GM18907 (cell line): ENCODE measurements around the gene KAT7.
"Not testable (repeated sequence)": the region's sequence is repeated elsewhere in the genome, so short reads cannot be mapped to it uniquely, and the experiment has no call there.

Experiments
- ATAC-seq: cut with Tn5 transposase; IDR thresholded peaks from one replicate; pipeline ENCODE4 v1.9.1; 2021; ENCODE audit warnings: mild to moderate bottlenecking, moderate library complexity; ENCODE audit not compliant: unreplicated experiment

KAT7 gene

DNA sequence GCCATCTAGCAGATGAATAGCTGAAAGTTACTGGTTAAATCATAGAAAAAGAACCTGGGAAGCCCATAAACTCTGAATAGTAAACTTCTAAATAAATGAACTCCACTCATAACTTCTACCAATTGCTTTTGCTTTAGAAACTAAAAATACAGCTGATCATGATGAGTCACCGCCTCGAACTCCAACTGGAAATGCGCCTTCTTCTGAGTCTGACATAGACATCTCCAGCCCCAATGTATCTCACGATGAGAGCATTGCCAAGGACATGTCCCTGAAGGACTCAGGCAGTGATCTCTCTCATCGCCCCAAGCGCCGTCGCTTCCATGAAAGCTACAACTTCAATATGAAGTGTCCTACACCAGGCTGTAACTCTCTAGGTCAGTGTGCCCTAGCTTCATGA is 9.7 kb downstream of the KAT7 start:
- no peak for ATAC-seq

DNA sequence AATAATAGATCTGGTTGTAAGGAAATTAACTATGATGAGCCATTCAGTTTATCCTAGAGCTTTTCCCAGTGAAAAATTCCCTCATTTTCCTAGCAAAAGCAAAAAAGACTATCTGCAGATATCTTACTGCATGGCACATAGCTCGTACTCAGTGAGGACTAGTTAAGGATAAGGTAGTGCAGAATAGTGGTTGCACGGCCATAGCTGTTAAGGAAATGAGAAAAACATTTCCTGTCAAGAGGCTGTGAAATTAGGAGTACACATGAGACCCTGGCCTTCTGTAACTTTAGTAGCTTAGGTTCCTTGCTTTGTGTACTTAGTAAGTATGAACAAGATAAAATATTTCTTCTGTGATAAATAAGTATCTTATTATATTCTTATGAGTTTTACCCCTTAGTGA is 10.3 kb downstream of the KAT7 start:
- ATAC-seq = no peak

DNA sequence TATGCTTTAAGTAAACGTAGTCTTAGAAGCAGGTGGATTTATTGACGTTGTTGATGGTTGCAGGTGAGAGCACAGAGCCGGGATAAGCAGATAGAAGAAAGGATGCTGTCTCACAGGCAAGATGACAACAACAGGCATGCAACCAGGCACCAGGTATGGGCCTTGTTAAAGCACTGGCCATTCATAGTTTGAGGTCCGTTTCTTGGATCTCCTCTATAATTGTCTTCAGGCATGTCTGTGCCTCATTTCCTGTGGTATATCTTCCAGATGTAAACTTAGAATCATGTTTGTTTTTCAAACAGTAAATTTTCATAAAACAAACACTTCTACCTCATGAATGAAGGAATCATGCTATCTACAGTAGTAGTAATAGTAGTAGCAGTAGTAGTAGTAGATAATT is 20.6 kb downstream of the KAT7 start:
- no peak for ATAC-seq

DNA sequence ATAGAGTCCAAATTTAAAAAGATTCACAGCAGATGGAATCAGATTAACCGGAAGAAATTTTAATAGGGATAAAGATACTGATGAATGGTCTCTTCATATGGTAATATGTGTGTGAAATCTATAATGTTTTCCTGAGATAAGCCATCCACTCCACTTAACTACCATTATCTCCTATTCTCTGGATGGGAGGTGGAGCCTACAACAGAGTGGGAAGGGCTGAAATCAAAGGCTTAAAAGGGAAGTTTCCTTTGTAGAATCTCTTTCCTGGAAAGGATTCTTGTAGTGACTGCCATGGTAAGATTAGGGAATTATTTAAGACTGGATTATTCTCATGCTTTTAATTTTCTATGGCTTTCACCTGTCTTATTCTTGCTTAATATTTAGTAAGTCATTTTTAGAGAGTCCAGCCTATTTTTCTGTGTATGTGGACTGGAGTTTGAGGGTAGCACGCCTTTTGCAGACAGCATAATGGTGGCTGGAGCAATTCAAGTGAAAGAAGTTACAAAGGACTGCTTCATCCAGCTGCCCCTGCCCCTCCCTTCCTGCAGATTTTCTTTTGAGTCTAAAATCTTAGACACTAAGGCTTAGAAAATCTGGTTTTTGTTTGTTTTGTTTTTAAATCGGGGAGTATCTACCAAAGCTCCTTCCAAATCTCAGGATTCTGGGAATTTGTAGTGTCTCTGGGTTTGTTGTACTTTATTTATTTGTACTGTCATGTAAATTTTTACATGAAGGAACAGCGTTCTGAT is 26.5 kb downstream of the KAT7 start:
- no peak for ATAC-seq

DNA sequence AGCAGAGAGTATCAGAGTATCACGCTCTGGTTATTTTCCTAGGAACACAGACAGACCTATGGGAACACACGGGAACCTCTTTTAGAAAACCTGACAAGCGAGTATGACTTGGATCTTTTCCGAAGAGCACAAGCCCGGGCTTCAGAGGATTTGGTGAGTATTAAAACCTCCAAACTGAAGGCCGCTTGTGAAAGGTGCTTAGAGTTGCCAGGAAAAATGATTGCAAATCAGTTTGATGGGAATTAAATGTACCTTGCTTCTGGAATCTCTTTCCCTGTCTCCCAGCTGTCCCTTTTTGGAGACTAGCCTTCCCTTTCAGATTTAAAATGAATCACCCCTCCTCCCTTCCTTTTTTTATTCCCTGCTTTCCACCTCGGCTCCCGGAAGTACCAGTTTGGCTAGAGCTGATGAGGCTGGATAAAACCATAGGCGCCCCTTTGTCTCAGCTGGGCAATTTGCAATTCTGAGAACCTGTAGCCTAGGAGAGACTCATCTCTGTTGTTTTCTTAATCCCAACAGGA is 27.3 kb downstream of the KAT7 start:
- ATAC-seq = no peak

DNA sequence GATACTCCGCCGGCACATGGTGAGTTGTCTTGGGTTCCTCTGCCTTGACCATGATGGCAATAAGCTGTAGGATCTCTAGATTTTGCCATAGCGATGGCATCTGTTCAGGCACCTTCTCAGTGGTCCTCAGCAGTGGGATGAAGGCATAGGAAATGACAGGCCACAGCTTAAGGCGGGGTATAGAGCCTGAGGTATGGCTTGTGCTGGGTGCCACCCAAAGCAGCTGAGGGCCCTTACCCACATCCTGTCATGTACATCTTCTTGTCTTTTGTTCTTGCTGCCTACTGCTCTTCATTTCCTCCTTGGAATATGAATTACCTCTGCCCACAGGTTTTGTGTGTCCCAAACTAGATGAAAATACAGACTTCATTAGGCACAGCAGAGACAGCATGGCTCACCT is 29.5 kb downstream of the KAT7 start:
- ATAC-seq = no peak

DNA sequence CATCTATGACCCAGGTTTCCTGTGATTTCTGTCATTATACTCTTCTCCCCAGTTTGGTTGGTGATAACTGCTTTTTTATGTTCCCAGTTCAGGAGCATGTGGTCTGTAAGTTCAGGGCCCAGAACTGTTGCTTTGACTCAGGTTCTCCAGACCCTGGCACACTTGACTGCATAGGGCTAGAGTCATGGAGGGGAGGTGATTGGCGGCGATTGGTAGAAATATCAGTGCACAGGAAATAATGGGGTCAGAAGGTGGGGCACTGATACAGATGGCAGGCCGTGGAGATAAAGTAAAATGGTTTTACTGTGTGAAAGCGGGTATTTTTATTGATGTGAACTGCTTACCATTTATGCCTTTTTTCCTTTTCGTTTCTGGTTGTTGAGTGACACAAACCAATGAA is 30.7 kb downstream of the KAT7 start:
- no peak for ATAC-seq

DNA sequence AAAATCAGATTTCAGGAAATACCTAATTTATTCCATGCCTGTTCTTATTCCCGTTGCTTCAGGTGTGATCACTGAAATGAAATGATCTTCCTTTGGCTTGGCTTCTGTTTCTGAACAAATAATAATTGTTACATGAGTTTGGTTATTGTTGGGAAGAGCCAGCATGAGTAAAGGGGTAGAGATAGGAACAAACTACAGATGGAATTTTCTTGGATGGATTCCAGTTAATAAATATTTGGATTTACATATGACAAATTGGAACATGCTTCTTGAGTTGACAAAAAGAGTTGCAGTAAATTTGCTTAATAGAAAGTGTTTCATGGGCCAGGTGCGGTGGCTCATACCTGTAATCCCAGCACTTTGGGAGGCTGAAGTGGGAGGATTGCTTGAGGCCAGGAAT is 31.2 kb downstream of the KAT7 start:
- ATAC-seq = no peak

DNA sequence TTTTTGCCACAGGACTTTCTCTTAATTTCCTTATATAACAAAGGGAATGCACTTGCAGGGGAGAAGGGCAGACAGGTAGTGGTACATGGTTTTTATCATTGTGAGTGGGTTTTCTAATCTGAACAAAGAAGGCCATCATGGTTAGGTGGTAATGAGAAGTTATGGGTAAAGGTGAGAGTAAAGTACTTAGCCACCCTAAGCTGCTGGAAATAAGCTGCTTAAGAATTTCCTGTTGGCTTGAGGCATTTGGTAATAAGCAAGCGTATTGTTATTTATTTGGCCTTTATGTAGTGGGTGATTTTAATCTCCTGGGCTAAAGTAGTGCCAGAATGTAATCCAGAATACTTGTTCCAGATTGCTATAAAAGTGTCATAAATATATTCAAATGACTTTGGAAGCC is 32.3 kb downstream of the KAT7 start:
- no peak for ATAC-seq

DNA sequence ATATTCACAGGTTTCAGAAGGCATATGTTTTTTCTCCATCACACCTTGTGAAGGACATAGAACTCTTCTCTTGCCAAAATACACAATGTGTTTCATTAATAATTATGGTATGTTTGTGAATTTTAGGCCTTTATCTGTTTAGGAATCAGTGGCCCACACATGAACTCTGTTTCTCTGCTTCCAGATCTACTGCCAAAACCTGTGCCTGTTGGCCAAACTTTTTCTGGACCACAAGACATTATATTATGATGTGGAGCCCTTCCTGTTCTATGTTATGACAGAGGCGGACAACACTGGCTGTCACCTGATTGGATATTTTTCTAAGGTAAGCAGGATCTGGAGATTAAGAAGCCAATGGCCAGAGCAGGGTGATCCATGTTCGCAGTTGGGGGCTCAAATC is 33.0 kb downstream of the KAT7 start:
- ATAC-seq = no peak

DNA sequence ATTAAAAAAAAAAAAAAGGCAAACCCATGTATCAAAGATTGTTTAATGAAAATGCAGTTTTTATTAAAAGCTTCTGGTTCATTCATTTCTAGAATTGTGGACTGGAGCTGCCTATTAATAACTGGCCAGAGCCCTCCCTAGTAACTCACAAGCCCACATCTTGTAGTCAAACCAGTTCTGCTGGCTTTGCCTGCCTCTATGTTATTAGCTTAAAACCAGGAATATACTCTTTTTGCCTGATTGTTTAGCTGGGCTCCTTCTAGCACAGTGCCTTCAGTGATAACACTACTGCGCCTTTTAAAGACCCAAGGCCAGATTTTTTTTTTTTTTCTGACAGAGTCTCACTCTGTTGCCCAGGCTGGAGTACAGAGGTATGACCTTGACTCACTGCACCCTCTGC is 33.4 kb downstream of the KAT7 start:
- no peak for ATAC-seq

DNA sequence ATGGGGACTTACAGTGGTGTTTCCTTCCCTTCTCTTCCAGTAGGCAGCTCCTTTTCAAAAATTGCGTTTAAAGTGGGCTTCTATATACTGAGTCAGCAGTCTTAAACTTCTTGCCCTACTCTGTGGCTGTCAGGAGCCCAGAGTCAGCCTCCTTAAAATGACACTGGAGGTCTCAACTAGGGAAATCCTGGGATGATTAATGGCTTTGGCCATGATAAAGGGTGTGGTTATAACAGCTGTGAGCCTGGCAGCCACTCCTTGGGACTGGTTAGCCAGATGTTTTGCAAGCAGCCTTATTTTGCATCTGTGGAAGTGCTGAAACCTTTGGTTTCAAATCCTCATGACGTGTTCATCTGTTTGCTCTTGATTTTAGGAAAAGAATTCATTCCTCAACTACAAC is 34.3 kb downstream of the KAT7 start:
- no peak for ATAC-seq

DNA sequence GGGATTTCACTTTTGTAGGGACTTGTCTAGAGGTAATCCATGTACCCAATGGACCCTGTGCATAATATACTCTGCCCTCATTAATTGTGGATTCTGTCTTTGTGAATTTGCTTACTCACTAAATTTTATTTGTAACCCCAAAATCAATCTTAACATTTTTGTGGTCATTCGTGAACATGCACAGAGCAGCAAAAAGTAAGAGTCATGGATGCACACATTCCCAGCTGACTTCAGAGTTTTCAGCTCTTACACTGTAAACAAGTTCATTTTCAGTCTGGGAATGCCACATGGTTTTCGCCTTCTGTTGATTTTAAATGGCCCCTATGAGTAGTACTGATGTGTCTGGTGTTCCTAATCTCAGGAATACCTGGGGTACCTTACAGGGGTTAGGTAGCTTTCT is 35.1 kb downstream of the KAT7 start:
- ATAC-seq = no peak

DNA sequence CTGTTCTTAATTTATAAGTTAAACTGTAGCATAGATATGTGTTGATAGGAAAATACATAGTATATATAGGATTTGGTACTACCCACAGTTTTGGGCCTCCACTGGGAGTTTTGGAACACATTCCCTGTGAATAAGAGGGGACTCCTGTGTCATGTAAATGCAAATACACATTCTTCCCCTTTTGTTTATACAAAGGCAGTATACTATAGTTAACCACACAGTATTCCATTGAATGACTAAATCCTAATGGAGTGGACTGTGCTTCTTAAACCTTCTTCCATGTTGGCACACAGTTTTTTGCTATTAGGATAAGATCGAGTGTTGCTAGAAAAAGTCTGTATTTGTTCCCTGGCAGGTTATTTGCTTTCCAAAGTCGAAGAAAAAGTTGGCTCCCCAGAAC is 37.2 kb downstream of the KAT7 start:
- no peak for ATAC-seq

DNA sequence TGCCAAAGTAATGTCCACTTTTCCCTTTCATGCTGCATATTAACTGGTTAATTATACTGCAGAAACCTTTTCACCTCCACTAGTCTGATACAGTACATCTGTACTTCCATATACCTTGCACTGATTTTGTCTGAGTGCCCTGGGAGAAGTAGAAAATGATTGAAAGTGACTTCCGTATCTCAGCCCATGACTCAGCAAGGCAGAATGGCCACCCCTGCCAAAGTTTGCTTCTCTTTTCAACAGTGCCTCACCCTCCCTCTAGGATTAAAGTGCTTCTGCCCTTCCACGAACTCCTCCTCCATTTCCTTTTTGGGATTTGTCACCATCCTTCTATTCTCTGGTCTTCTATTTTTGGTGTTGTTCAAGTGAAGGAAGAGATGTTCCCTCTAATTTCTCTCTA is 39.8 kb downstream of the KAT7 start:
- not testable (repeated sequence) for ATAC-seq

DNA sequence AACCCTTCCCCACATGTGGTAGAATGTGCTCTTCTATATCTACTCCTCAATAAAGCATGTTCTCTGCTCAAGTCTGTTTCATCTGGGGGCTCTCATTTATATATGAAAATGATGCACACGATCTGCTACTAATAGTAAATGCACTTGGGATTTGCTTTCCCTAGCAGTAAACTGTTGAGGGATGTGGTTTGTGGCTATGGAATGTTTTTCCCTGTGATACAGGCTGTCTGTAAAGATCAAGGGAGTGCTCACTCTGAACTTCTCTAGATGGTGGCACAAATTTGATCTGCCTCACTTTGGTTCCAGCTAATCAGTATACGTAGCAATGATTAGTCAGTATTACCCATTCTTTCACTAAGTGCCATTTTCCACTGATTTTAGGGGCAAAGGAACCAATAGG is 40.5 kb downstream of the KAT7 start:
- no peak for ATAC-seq

DNA sequence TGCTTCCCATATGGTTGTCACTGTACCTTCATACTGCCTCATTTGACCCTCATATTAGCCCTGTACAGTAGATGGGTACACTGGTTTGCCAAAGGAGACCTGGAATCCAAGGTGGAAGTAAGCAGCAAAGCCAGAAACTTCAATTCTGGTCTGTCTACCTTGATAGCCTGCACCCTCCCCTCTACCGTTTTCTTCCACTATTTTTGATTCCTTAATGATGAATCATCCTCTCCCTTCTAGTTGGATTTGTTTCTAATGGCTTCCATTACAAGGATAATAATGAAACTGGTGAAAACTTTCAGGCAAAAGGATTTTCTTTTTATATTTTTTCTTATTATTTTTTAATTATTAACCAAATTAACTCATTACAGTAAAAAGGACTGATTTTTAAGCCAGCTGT is 42.1 kb downstream of the KAT7 start:
- ATAC-seq = no peak

DNA sequence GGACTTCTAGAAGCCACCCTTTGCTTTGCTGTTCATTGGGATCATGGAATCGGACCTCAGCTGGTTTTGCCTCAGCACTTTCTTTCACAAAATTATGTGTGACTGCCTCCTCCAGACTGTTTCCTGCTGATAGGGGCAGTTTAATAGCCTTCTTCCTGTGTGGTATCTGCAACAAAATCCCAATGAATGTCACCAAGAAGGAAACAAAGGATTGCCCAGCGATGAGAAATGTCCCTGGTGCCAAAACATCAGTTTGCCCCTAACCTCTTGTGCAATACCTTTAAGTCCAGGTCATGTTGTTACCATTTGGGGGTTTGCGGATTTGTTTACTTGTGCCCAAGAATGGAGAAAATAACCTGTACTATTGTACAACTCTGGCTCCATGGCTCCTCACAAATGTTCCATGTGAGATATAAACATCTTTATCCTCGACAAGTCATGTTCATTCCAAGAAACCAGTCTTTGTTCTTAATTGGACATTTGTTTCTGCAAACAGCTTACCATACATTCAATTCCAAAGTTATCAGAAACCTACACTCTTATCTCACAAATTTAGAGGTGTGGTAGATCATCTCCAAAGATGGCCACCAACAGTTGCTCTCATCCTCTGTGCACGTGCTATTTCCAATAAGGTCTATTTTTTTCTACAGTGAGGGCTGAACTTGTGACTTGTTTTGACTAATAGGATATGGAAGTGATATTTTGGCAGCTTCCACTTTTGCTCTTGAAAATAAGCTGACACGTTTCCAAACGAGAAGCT is 44.5 kb downstream of the KAT7 start:
- no peak for ATAC-seq

DNA sequence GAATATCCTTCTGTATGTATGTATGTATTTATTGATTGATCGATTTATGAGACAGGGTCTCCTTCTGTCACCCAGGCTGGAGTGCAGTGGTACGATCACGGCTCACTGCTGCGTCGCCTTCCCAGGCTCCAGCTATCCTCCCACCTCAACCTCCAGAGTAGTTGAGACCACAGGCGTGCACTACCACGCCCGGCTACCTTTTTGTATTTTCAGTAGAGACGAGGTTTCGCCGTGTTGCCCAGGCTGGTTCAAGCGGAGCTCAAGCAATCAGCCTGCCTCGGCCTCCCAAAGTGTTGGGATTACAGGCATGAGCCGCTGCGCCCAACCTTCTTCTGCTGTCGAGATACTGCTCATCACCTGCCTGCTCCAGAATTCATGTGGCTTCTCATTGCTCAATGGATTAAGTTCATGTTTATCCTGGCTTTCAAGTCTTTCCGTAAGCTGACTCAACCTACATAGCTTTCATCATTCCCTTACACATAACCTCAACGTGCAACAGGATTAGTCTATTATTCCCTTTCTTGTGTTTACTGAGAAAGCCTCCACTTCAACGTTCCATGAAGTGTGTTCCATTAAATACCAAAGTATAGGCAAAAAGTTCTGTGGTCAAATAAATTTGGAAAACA is 45.8 kb downstream of the KAT7 start:
- ATAC-seq = no peak

DNA sequence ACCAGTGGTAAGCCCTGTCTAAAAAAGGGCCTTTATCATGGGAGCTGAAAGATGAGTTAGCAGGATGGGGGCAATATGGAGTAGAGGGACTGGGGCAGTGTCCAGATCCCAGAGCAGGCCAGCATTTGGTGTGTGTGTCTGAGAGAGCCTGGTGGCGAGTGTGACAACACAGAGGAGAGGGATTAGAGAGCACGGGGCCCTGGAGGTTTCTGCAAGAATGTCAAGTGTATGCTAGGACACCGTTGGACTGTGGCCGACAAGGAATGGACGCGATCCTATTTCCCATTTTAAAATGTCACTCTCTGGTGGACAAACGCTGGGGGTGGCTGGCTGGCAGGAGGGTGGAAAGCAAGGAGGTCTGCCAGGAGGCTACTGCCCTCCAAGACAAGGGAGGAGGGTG is 47.0 kb downstream of the KAT7 start:
- ATAC-seq = no peak

DNA sequence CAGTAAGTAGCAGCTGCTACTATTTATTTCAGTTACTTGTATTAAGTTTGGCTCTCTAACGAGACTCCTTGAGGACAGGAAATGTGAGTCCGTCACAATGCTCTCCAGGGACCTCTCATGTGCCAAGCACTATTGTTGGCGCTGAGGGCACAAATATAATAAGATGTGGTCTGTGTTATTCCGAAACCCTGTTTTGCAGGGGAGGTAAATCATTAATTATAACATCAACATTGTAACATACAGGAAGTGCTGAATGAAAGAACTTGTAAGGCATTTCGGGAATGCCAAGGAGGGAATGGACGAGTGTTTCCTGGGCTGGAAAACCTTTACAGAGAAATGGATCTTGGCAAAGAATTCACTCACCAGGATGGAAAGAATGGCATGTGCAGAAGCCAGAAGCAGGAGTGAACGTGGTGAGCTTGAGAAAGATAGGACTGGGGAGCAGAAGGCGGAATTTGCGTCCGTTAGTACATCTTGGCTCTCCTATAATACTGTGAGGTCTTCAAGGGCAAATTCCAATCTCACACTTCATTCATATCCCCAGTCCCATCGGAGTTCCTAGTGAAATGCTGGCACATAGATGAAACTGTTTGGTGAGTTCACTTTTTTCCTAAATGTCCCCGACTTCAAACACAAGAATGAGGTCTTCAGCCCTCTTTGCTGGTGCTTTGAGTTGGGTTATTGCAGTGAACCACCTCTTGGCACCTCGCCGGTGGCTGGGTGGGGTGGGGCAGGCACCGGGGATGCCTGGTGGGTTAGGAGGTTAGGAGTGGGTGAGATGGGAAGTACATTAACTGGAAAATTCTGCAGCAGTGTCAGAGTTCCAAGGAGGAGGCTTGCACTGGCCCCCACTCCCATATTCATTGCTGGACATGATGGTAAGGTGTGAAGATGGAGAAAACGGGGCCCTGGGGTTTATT is 47.9 kb downstream of the KAT7 start:
- no peak for ATAC-seq
